Activated CD4-positive, alpha-beta T cell treated with anti-CD3 and anti-CD28 coated beads, Interleukin-2, amount 50 U/mL, for 1 hour (primary cell): Measurements from ENCODE around the gene ANXA2.
"Not testable (repeated sequence)": the region's sequence is repeated elsewhere in the genome, so short reads cannot be mapped to it uniquely, and the experiment has no call there.

Experiments used
- DNase-seq: peaks from one replicate; pipeline ENCODE4 v3.0.0-alpha.2; 2020

Gene ANXA2

GRCh38 chr15:60397772-60398445 lies at the start of gene ANXA2:
Gene ANXA2 (minus strand): TSS chr15:60397986. CDS start chr15:60386075, 11,911 bp downstream.
- peak; percentile 85 for DNase-seq

GRCh38 chr15:60444289-60444912 lies 46.6 kb upstream of the ANXA2 start:
- DNase-seq = no peak

- DNase-seq = no peak
Measured at GRCh38 chr15:60442763-60443162, 45.0 kb upstream of the ANXA2 start.

GRCh38 chr15:60442031-60442650 lies 44.4 kb upstream of the ANXA2 start:
- no peak for DNase-seq

GRCh38 chr15:60441331-60441730 lies 43.5 kb upstream of the ANXA2 start:
- no peak for DNase-seq

GRCh38 chr15:60438646-60439045 lies 40.9 kb upstream of the ANXA2 start:
- no peak for DNase-seq

- no peak for DNase-seq
Measured at GRCh38 chr15:60428935-60429334, 31.1 kb upstream of the ANXA2 start.

- no peak for DNase-seq
Measured at GRCh38 chr15:60426870-60427508, 29.2 kb upstream of the ANXA2 start.

GRCh38 chr15:60425461-60425860 lies 27.7 kb upstream of the ANXA2 start:
- no peak for DNase-seq

GRCh38 chr15:60424006-60424405 lies 26.2 kb upstream of the ANXA2 start:
- no peak for DNase-seq

- DNase-seq = no peak
Measured at GRCh38 chr15:60423537-60423936, 25.8 kb upstream of the ANXA2 start.

GRCh38 chr15:60421544-60421943 lies 23.8 kb upstream of the ANXA2 start:
- DNase-seq = no peak

- DNase-seq = no peak
Measured at GRCh38 chr15:60420203-60420716, 22.5 kb upstream of the ANXA2 start.

GRCh38 chr15:60419753-60420152 lies 22.0 kb upstream of the ANXA2 start:
- no peak for DNase-seq

GRCh38 chr15:60418096-60418495 lies 20.3 kb upstream of the ANXA2 start:
- no peak for DNase-seq

GRCh38 chr15:60417112-60417511 lies 19.3 kb upstream of the ANXA2 start:
- DNase-seq = no peak

GRCh38 chr15:60416484-60416883 lies 18.7 kb upstream of the ANXA2 start:
- no peak for DNase-seq

GRCh38 chr15:60414016-60414682 lies 16.4 kb upstream of the ANXA2 start:
- no peak for DNase-seq

GRCh38 chr15:60413231-60413824 lies 15.5 kb upstream of the ANXA2 start:
- DNase-seq = no peak

GRCh38 chr15:60412807-60413206 lies 15.0 kb upstream of the ANXA2 start:
- not testable (repeated sequence) for DNase-seq

GRCh38 chr15:60411774-60412425 lies 14.1 kb upstream of the ANXA2 start:
- DNase-seq = no peak

GRCh38 chr15:60410350-60410749 lies 12.6 kb upstream of the ANXA2 start:
- DNase-seq = not testable (repeated sequence)
